ENCODE results near the gene ACOX2. TPM values are rescaled to one million over a fixed set of nuclear protein-coding genes. Genes with fewer than 3 reads are reported as not detected.

ACOX2 gene
- total RNA-seq, 4 donors from 2014 or later: 2.6 to 6.6 (median 4.5) TPM

DNA sequence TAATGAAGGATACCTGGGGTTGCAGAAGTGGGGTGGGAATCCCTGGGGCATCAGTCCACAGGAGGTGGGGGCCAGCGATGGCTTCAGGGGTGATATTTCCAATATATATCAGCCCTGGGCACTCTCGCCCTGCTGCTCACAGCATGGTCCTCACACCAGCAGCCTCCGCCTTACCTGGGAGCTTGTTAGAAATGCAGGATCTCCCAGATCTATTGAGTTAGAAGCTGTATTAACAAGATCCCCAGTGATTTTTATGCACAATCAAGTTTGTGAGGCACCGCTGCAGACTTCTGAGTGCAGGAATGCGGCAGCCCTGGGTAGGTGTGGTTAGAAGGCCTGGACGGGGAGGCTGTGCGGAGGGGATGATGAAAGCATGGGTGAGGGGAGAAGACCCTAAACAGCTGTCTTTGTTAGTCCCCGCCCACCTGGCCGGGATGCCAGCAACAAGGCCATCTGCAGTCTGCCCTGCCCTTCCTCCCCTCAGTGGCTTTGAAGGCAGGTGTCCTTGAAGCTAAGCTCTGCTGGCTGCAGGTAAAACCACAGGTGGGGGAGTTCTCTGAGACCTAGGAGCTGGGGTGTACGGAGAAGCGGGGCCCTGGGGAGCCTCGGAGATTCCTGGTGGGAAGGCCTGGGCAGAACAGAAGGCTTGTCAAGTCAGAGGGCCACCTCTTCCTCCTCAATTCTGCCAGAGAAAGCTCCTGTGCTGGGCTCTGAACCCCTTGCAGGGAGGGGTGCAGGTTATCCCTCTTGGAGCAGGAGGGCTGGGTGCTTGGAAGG, 28.8 kb upstream of the ACOX2 start:
- H3K4me3 ChIP-seq (ENCODE audit: low read depth, poor library complexity, severe bottlenecking): no peak overlapping the region
- peak in 1 of 2 donors; percentile 82 for DNase-seq (ENCODE audit: low spot score in 2 of 2)
- no peak for TF ChIP-seq POLR2A (IDR thresholded peaks at IDR 0.05)
- TF ChIP-seq, protein P1, sequence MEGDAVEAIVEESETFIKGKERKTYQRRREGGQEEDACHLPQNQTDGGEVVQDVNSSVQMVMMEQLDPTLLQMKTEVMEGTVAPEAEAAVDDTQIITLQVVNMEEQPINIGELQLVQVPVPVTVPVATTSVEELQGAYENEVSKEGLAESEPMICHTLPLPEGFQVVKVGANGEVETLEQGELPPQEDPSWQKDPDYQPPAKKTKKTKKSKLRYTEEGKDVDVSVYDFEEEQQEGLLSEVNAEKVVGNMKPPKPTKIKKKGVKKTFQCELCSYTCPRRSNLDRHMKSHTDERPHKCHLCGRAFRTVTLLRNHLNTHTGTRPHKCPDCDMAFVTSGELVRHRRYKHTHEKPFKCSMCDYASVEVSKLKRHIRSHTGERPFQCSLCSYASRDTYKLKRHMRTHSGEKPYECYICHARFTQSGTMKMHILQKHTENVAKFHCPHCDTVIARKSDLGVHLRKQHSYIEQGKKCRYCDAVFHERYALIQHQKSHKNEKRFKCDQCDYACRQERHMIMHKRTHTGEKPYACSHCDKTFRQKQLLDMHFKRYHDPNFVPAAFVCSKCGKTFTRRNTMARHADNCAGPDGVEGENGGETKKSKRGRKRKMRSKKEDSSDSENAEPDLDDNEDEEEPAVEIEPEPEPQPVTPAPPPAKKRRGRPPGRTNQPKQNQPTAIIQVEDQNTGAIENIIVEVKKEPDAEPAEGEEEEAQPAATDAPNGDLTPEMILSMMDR (IDR thresholded peaks at IDR 0.05): no peak
- WGBS, 2 donors: 88 to 89% methylated on average over 12 of the region's 12 CpGs
- intact Hi-C loops (cut with DNase I; ENCODE audit: low total_unique reads): loop anchor here (5.0 kb wide), 1 partner anchor 66 kb away; no protein-coding TSS in a partner anchor

DNA sequence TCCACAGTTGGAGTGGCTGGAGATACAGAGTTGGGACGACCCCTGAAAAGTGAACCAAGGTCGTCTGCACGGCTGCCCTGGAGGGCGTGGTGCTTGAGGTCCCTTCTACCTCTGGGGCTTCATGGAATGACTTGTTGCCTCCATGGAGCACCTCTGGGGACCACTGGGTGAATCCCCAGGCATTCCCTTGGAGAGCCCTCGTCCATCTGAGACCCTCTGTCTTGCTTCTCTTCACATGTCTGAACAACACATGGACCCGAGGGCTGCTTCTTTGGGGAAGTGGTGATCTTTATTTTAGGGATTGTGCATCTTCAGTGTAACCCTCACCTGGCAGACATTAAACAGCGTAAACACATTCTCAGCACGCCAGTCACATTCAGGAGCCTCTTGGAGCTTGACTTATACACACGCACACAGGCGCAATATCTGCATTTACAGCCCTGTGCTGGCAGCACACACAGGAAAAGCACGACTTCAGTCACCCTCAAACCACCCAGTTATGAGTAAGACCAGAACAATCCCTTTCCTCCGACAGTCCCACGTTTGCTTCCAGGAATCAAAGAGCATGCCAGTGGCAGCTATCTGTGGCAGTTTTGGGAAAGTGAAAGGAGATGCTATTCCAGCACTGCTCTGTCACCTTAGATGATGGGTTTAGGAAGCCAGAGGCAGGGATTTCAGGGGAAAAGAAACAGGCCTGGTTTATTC, 27.6 kb upstream of the ACOX2 start:
- TF ChIP-seq, protein P1 (IDR thresholded peaks at IDR 0.05): no peak
- no peak for TF ChIP-seq POLR2A (IDR thresholded peaks at IDR 0.05)
- no peak overlapping the region for H3K4me3 ChIP-seq (ENCODE audit: low read depth, poor library complexity, severe bottlenecking)
- 64 to 75% methylated on average over 13 of the region's 13 CpGs for WGBS, 2 donors
- peak in 1 of 2 donors; percentile 74 for DNase-seq (ENCODE audit: low spot score in 2 of 2)
- intact Hi-C loops (cut with DNase I; ENCODE audit: low total_unique reads): loop anchor here (5.0 kb wide), 1 partner anchor 68 kb away; no protein-coding TSS in a partner anchor

DNA sequence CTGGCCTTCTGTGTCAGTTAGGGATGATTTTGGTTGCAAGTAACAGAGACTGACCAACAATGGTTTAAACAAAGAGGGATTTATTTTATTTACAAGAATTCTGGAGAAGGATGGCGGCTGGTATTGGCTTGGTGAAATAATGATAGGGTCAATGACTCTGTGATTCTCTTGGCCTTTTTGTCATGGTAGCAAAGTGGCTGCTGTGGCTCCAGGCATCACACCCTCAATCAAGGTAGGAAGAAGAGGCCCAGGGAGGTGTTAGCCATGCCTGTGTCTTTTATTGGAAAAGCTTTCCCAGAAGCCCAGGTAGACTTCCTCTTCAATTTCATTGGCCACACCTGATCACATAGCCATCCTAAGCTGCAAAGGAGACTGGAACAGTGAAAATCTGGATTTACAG, 27.1 kb upstream of the ACOX2 start:
- peak in 1 of 2 donors; percentile 5 for DNase-seq (ENCODE audit: low spot score in 2 of 2)
- H3K4me3 ChIP-seq (ENCODE audit: low read depth, poor library complexity, severe bottlenecking): no peak overlapping the region
- intact Hi-C loops (cut with DNase I; ENCODE audit: low total_unique reads): no loop called here
- WGBS, 2 donors: 96 to 97% methylated on average over 1 of the region's 1 CpG
- no peak for TF ChIP-seq POLR2A (IDR thresholded peaks at IDR 0.05)
- TF ChIP-seq, protein P1 (IDR thresholded peaks at IDR 0.05): no peak

DNA sequence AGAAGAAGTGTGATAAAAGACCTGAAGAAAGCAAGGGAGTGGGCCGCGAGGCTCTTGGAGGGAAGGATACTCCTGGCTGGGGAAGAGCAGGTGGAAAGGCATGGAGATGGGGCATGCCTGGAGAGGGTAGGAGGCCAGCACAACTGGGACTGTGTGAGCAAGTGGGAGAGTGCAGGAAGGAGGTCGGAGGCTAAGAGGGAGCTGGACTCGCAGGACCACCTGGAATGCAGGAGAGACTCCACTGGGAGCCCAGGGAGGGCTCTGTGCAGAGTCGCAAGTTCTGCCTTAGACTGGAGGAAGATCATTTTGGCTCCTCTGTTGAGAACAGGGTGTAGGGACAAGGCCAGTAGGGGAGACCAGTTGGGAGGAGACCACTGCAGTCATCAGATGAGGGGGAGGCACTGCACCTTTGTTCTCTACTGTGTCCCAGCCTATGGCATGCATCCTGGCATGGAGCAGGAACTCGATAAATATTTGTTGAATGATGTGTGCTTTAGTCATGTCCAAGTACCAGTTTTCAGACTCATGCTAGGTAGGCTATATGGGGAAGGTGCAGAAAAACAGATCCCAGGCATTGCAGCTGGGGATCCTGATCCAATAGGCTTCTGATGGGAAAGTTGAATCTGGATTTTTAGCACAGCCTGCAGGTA, 26.5 kb upstream of the ACOX2 start:
- WGBS, 2 donors: 85 to 93% methylated on average over 6 of the region's 6 CpGs
- TF ChIP-seq, protein P1 (IDR thresholded peaks at IDR 0.05): no peak
- TF ChIP-seq POLR2A (IDR thresholded peaks at IDR 0.05): no peak
- H3K4me3 ChIP-seq (ENCODE audit: low read depth, poor library complexity, severe bottlenecking): no peak overlapping the region
- intact Hi-C loops (cut with DNase I; ENCODE audit: low total_unique reads): no loop called here
- peak in 1 of 2 donors; percentile 79 for DNase-seq (ENCODE audit: low spot score in 2 of 2)

DNA sequence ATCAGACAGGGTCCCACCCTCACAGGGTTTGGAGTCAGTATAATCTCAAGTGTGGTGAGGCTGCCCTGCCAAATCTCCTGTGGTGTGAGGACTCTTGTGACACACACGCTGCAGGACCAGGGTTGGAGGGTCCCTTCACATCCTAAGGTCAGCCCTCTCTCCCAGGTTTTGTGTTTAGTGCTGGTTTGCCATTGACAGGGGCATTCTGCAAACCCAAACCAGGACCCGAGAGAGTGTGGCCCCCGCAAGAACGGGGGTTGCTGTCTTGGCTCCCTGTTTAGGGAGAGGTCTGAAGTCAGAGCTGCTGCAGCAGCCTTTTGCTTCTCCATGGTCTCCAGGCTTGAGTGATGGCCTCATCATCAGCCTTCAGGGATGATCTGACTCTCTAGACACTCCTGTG, 25.5 kb upstream of the ACOX2 start:
- no peak for TF ChIP-seq POLR2A (IDR thresholded peaks at IDR 0.05)
- TF ChIP-seq, protein P1 (IDR thresholded peaks at IDR 0.05): no peak
- DNase-seq (ENCODE audit: low spot score in 2 of 2): peak in 1 of 2 donors; percentile 60
- WGBS, 2 donors: 90 to 96% methylated on average over 4 of the region's 4 CpGs
- intact Hi-C loops (cut with DNase I; ENCODE audit: low total_unique reads): no loop called here
- H3K4me3 ChIP-seq (ENCODE audit: low read depth, poor library complexity, severe bottlenecking): no peak overlapping the region

All from lower leg skin (tissue), 4 donors.